ENCODE data around the gene SCFD2. TPM values are rescaled to one million over a fixed set of nuclear protein-coding genes. Genes with fewer than 3 reads are reported as not detected.
"Not testable (repeated sequence)": the region's sequence is repeated elsewhere in the genome, so short reads cannot be mapped to it uniquely, and the experiment has no call there.

Gene SCFD2
- total RNA-seq, 1 experiment from 2014 or later = 19.2 TPM

GRCh38 chr4:52996261-52997131 is 369.4 kb downstream of the SCFD2 start:
- Mint-ChIP-seq H3K27ac (ENCODE audit: low read depth, unreplicated experiment) (no peak overlapping the region), H3K9me3 (ENCODE audit: unreplicated experiment) (no peaks in the 10 kb centered on the region), H3K4me1 (ENCODE audit: insufficient read depth, unreplicated experiment) (no peaks in the 10 kb centered on the region), H3K27me3 (ENCODE audit: insufficient read depth, unreplicated experiment) (no peaks in the 10 kb centered on the region), H3K36me3 (ENCODE audit: insufficient read depth, unreplicated experiment) (no peaks in the 10 kb centered on the region), H3K4me3 (ENCODE audit: unreplicated experiment) (no peak overlapping the region)
- DNase-seq (ENCODE audit: unreplicated experiment) = no peak
- TF ChIP-seq, protein P1, sequence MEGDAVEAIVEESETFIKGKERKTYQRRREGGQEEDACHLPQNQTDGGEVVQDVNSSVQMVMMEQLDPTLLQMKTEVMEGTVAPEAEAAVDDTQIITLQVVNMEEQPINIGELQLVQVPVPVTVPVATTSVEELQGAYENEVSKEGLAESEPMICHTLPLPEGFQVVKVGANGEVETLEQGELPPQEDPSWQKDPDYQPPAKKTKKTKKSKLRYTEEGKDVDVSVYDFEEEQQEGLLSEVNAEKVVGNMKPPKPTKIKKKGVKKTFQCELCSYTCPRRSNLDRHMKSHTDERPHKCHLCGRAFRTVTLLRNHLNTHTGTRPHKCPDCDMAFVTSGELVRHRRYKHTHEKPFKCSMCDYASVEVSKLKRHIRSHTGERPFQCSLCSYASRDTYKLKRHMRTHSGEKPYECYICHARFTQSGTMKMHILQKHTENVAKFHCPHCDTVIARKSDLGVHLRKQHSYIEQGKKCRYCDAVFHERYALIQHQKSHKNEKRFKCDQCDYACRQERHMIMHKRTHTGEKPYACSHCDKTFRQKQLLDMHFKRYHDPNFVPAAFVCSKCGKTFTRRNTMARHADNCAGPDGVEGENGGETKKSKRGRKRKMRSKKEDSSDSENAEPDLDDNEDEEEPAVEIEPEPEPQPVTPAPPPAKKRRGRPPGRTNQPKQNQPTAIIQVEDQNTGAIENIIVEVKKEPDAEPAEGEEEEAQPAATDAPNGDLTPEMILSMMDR (IDR thresholded peaks at IDR 0.05; ENCODE audit: unreplicated experiment) = no peak
- ChIA-PET POLR2A (interaction anchor here (0.5 kb wide), 1 partner anchor 807 kb away, joined by 3 read pairs; no protein-coding TSS in a partner anchor), CTCF (interaction anchor here (0.6 kb wide), 2 partner anchors 454 to 1287 kb away, joined by 3 read pairs; no protein-coding TSS in a partner anchor)
- intact Hi-C loops (cut with micrococcal nuclease) = no loop called here
- BruUV-seq (replicated peaks) = no TSS peak

GRCh38 chr4:52995360-52996030 is 370.4 kb downstream of the SCFD2 start:
- BruUV-seq (replicated peaks) = no TSS peak
- CTCF ChIA-PET = interaction anchor here (0.6 to 0.7 kb wide), 3 partner anchors 9 to 64 kb away, joined by 3 to 4 read pairs (median 3); no protein-coding TSS in a partner anchor
- TF ChIP-seq, protein P1 (IDR thresholded peaks at IDR 0.05; ENCODE audit: unreplicated experiment) = no peak
- intact Hi-C loops (cut with micrococcal nuclease) = no loop called here
- POLR2A ChIA-PET = no interaction called here
- H3K4me1 Mint-ChIP-seq (ENCODE audit: insufficient read depth, unreplicated experiment) = no peaks in the 10 kb centered on the region
- no peaks in the 10 kb centered on the region for H3K27me3 Mint-ChIP-seq (ENCODE audit: insufficient read depth, unreplicated experiment)
- no peak overlapping the region for H3K27ac Mint-ChIP-seq (ENCODE audit: low read depth, unreplicated experiment)
- H3K36me3 Mint-ChIP-seq (ENCODE audit: insufficient read depth, unreplicated experiment) = no peaks in the 10 kb centered on the region
- no peaks in the 10 kb centered on the region for H3K9me3 Mint-ChIP-seq (ENCODE audit: unreplicated experiment)
- no peak overlapping the region for H3K4me3 Mint-ChIP-seq (ENCODE audit: unreplicated experiment)
- peak; percentile 52 for DNase-seq (ENCODE audit: unreplicated experiment)

GRCh38 chr4:52994567-52994966 is 371.3 kb downstream of the SCFD2 start:
- intact Hi-C loops (cut with micrococcal nuclease) = no loop called here
- Mint-ChIP-seq H3K4me3 (ENCODE audit: unreplicated experiment) (no peak overlapping the region), H3K9me3 (ENCODE audit: unreplicated experiment) (no peaks in the 10 kb centered on the region), H3K4me1 (ENCODE audit: insufficient read depth, unreplicated experiment) (no peaks in the 10 kb centered on the region), H3K36me3 (ENCODE audit: insufficient read depth, unreplicated experiment) (no peaks in the 10 kb centered on the region), H3K27ac (ENCODE audit: low read depth, unreplicated experiment) (no peak overlapping the region), H3K27me3 (ENCODE audit: insufficient read depth, unreplicated experiment) (no peaks in the 10 kb centered on the region)
- DNase-seq (ENCODE audit: unreplicated experiment) = no peak
- ChIA-PET POLR2A (no interaction called here), CTCF (interaction anchor here (0.7 to 1.1 kb wide), 3 partner anchors 10 to 63 kb away, joined by 3 to 6 read pairs (median 5); no protein-coding TSS in a partner anchor)
- no TSS peak for BruUV-seq (replicated peaks)
- TF ChIP-seq, protein P1 (IDR thresholded peaks at IDR 0.05; ENCODE audit: unreplicated experiment) = no peak

DNA sequence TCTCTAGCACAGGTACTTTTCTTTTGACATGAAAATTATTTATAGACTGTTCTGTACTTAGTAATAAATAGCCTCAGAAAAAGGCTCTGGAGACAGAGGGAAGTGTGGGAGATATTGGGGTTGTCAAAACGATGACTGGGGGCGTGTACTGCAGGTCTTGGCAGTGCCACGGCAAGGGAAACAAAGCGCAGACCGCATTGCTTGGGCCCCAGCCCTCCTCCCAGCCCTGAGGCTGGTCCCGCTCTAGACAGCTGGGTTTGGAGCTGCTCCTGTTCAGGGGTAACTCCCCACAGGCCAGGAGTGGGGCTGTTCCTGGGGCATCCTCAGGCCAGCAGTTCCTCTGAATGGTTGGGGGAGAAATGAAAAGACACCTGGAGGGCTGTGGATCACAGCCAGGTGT is 372.1 kb downstream of the SCFD2 start:
- Mint-ChIP-seq H3K27ac (ENCODE audit: low read depth, unreplicated experiment) (no peak overlapping the region), H3K36me3 (ENCODE audit: insufficient read depth, unreplicated experiment) (no peaks in the 10 kb centered on the region), H3K9me3 (ENCODE audit: unreplicated experiment) (no peaks in the 10 kb centered on the region), H3K4me3 (ENCODE audit: unreplicated experiment) (no peak overlapping the region), H3K4me1 (ENCODE audit: insufficient read depth, unreplicated experiment) (no peaks in the 10 kb centered on the region), H3K27me3 (ENCODE audit: insufficient read depth, unreplicated experiment) (no peaks in the 10 kb centered on the region)
- ChIA-PET CTCF (interaction anchor here (0.8 to 1.1 kb wide), 2 partner anchors 9 to 10 kb away, joined by 5 to 6 read pairs; no protein-coding TSS in a partner anchor), POLR2A (no interaction called here)
- TF ChIP-seq, protein P1 (IDR thresholded peaks at IDR 0.05; ENCODE audit: unreplicated experiment) = no peak
- intact Hi-C loops (cut with micrococcal nuclease) = no loop called here
- BruUV-seq (replicated peaks) = no TSS peak
- no peak for DNase-seq (ENCODE audit: unreplicated experiment)

DNA sequence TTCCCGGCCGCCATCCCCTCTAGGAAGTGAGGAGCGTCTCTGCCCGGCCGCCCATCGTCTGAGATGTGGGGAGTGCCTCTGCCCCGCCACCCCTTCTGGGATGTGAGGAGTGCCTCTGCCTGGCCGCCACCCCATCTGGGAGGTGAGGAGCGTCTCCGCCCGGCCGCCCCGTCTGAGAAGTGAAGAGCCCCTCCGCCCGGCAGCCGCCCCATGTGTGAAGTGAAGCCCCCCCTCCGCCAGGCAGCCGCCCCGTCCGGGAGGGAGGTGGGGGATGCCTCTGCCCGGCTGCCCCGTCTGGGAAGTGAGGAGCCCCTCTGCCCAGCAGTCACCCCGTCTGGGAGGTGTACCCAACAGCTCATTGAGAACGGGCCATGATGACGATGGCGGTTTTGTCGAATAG is 373.3 kb downstream of the SCFD2 start:
- BruUV-seq (replicated peaks); H3K9me3 Mint-ChIP-seq (ENCODE audit: unreplicated experiment); intact Hi-C loops (cut with micrococcal nuclease); H3K4me3 Mint-ChIP-seq (ENCODE audit: unreplicated experiment); H3K27ac Mint-ChIP-seq (ENCODE audit: low read depth, unreplicated experiment); DNase-seq (ENCODE audit: unreplicated experiment); CTCF ChIA-PET; POLR2A ChIA-PET; H3K27me3 Mint-ChIP-seq (ENCODE audit: insufficient read depth, unreplicated experiment); H3K36me3 Mint-ChIP-seq (ENCODE audit: insufficient read depth, unreplicated experiment); H3K4me1 Mint-ChIP-seq (ENCODE audit: insufficient read depth, unreplicated experiment): not testable (repeated sequence)
